IPS-NIHi7 (cell line): ENCODE results near the gene NCAPD2.

ENCODE experiments used
- DNase-seq: peaks from one replicate; pipeline ENCODE4 v3.0.0; 2012; ENCODE audit warnings: mixed read lengths; ENCODE audit errors: extremely low spot score

The NCAPD2 gene

GRCh38 chr12:6533653-6533922, 39.7 kb downstream of the NCAPD2 start:
- DNase-seq = peak; percentile 30

GRCh38 chr12:6533923-6534694, 40.2 kb downstream of the NCAPD2 start, which contains the start of gene GAPDH:
GAPDH (plus strand) TSS chr12:6534517; CDS start chr12:6534833, 316 bp downstream.
- DNase-seq = peak; percentile 89

- DNase-seq = no peak
These were observed 40.7 kb downstream of the NCAPD2 start for GRCh38 chr12:6534695-6534944.

GRCh38 chr12:6534945-6535696, 41.2 kb downstream of the NCAPD2 start:
- DNase-seq = peak; percentile 69

GRCh38 chr12:6535697-6535946, 41.7 kb downstream of the NCAPD2 start:
- DNase-seq = no peak

- DNase-seq = no peak
These were observed 42.3 kb downstream of the NCAPD2 start for GRCh38 chr12:6535960-6536847.

GRCh38 chr12:6536894-6537579, 43.1 kb downstream of the NCAPD2 start:
- DNase-seq = no peak

GRCh38 chr12:6537580-6538419, 43.9 kb downstream of the NCAPD2 start:
- peak; percentile 39 for DNase-seq

GRCh38 chr12:6538420-6539313, 44.8 kb downstream of the NCAPD2 start:
- DNase-seq = no peak

GRCh38 chr12:6539314-6539682, 45.4 kb downstream of the NCAPD2 start:
- DNase-seq = no peak

GRCh38 chr12:6539707-6540134, 45.8 kb downstream of the NCAPD2 start:
- DNase-seq = no peak

- peak; percentile 91 for DNase-seq
These were observed 46.4 kb downstream of the NCAPD2 start for GRCh38 chr12:6540181-6540877.

GRCh38 chr12:6541371-6542165, 47.7 kb downstream of the NCAPD2 start:
- no peak for DNase-seq

- DNase-seq = no peak
These were observed 48.5 kb downstream of the NCAPD2 start for GRCh38 chr12:6542209-6543009.

- DNase-seq = no peak
These were observed 52.1 kb downstream of the NCAPD2 start for GRCh38 chr12:6546016-6546415.

GRCh38 chr12:6547566-6547965, 53.7 kb downstream of the NCAPD2 start:
- DNase-seq = no peak

- DNase-seq = no peak
These were observed 54.1 kb downstream of the NCAPD2 start for GRCh38 chr12:6547987-6548386.

- DNase-seq = no peak
These were observed 54.7 kb downstream of the NCAPD2 start for GRCh38 chr12:6548556-6548955.
